ENCODE measurements around the gene PTER.
A peak's percentile ranks its signal among the peaks of the same experiment; 100 is the strongest.

Gene PTER

GRCh38 chr10:16472828-16473227 lies 36.0 kb downstream of the PTER start:
- no peak for DNase-seq

GRCh38 chr10:16477757-16478156 lies 40.9 kb downstream of the PTER start:
- DNase-seq = no peak

- DNase-seq = no peak
Observed at GRCh38 chr10:16478801-16479200, 42.0 kb downstream of the PTER start.

- DNase-seq = no peak
Observed at GRCh38 chr10:16481052-16481728, 44.4 kb downstream of the PTER start.

GRCh38 chr10:16483241-16483917 lies 46.6 kb downstream of the PTER start:
- DNase-seq = no peak

GRCh38 chr10:16490511-16490910 lies 53.7 kb downstream of the PTER start:
- no peak for DNase-seq

GRCh38 chr10:16491933-16492332 lies 55.1 kb downstream of the PTER start:
- no peak for DNase-seq

- no peak for DNase-seq
Observed at GRCh38 chr10:16493884-16494536, 57.2 kb downstream of the PTER start.

GRCh38 chr10:16497911-16498310 lies 61.1 kb downstream of the PTER start:
- DNase-seq = peak in 1 of 2 donors; percentile 4

GRCh38 chr10:16505161-16505560 lies 68.4 kb downstream of the PTER start:
- no peak for DNase-seq

GRCh38 chr10:16509996-16510395 lies 73.2 kb downstream of the PTER start:
- no peak for DNase-seq

GRCh38 chr10:16510843-16511242 lies 74.0 kb downstream of the PTER start:
- DNase-seq = no peak

- DNase-seq = peak in 1 of 2 donors; percentile 7
Observed at GRCh38 chr10:16518822-16519221, 82.0 kb downstream of the PTER start.

GRCh38 chr10:16519250-16519907 lies 82.6 kb downstream of the PTER start:
- no peak for DNase-seq

- no peak for DNase-seq
Observed at GRCh38 chr10:16519908-16520861, 83.4 kb downstream of the PTER start.

GRCh38 chr10:16520900-16521299 lies 84.1 kb downstream of the PTER start:
- peak; percentile 2 to 8 for DNase-seq

- no peak for DNase-seq
Observed at GRCh38 chr10:16521311-16522016, 84.7 kb downstream of the PTER start, which contains the start of gene C1QL3. Gene C1QL3, minus strand, starts transcription at chr10:16521879. Its CDS starts 814 bp downstream, at chr10:16521065.

- no peak for DNase-seq
Observed at GRCh38 chr10:16527452-16527851, 90.6 kb downstream of the PTER start.

- DNase-seq = no peak
Observed at GRCh38 chr10:16529853-16530252, 93.0 kb downstream of the PTER start.

GRCh38 chr10:16536155-16536554 lies 99.3 kb downstream of the PTER start:
- DNase-seq = no peak

GRCh38 chr10:16544099-16544498 lies 107.3 kb downstream of the PTER start:
- no peak for DNase-seq

GRCh38 chr10:16544591-16544990 lies 107.8 kb downstream of the PTER start:
- DNase-seq = no peak
